SU-DHL-6 (cell line): ENCODE data around the gene PLA2G4E.

Experiments used
- H2AFZ ChIP-seq: fragments of 200-600 bp; sonication (generic); 2 replicates; pipeline ENCODE4 v1.6.1; 2014; ENCODE audit warnings: low read depth, mild to moderate bottlenecking, moderate library complexity, mixed read lengths, antibody characterized with exemption, low read length; ENCODE audit not compliant: severe bottlenecking
- H3F3A ChIP-seq: fragments of 200-600 bp; shearing (Covaris generic); 2 replicates; pipeline ENCODE4 v1.6.0; 2016; ENCODE audit warnings: antibody characterized with exemption, mild to moderate bottlenecking; ENCODE audit not compliant: insufficient read depth
- H3K27ac ChIP-seq: fragments of 200-600 bp; sonication (generic); 2 replicates; pipeline ENCODE4 v1.5.1; 2016; ENCODE audit warnings: low read depth, mild to moderate bottlenecking, low read length, moderate library complexity, mixed read lengths
- H3K27me3 ChIP-seq: fragments of 200-600 bp; sonication (generic), shearing (Covaris generic); 2 replicates; pipeline ENCODE4 v1.6.0; 2014; ENCODE audit warnings: mild to moderate bottlenecking, low read length
- H3K36me3 ChIP-seq: fragments of 200-600 bp; sonication (generic); 2 replicates; pipeline ENCODE4 v1.6.1; 2014; ENCODE audit warnings: mild to moderate bottlenecking, low read length, mixed read lengths
- H3K4me2 ChIP-seq: fragments of 300-600, 200-600 bp; shearing (Covaris generic), sonication (generic); 2 replicates; pipeline ENCODE4 v1.6.0; 2014; ENCODE audit warnings: low read length, low read depth, mild to moderate bottlenecking; ENCODE audit not compliant: poor library complexity, severe bottlenecking
- H3K4me3 ChIP-seq: fragments of 200-600 bp; sonication (generic); 2 replicates; pipeline ENCODE4 v1.5.1; 2014; ENCODE audit warnings: antibody characterized with exemption, low read length, mild to moderate bottlenecking, mixed read lengths; ENCODE audit not compliant: insufficient read depth, poor library complexity, severe bottlenecking
- H3K79me2 ChIP-seq: fragments of 200-600 bp; sonication (generic); 2 replicates; pipeline ENCODE4 v1.6.1; 2014; ENCODE audit warnings: mild to moderate bottlenecking, low read length, moderate library complexity; ENCODE audit not compliant: insufficient read depth
- H3K9ac ChIP-seq: fragments of 200-600 bp; sonication (generic); 2 replicates; pipeline ENCODE4 v1.7.0; 2014; ENCODE audit warnings: mild to moderate bottlenecking, low read length
- H3K9me2 ChIP-seq: fragments of 200-600 bp; sonication (generic); replicated peaks from 2 replicates; pipeline ENCODE4 v1.6.1; 2014; ENCODE audit warnings: low read length; ENCODE audit not compliant: insufficient read depth
- H3K9me3 ChIP-seq: fragments of 200-600 bp; sonication (generic); 2 replicates; pipeline ENCODE4 v1.6.1; 2014; ENCODE audit warnings: low read length, mixed read lengths; ENCODE audit not compliant: insufficient read depth
- H4K20me1 ChIP-seq: fragments of 200-600 bp; sonication (generic); 2 replicates; pipeline ENCODE4 v1.6.1; 2014; ENCODE audit warnings: low read depth, mild to moderate bottlenecking, antibody characterized with exemption, low read length, moderate library complexity, mixed read lengths
- EZH2phosphoT487 ChIP-seq: fragments of 200-600 bp; sonication (generic), shearing (Covaris generic); conservative IDR thresholded peaks from 2 replicates; pipeline ENCODE4 v1.6.1; 2018; ENCODE audit warnings: mild to moderate bottlenecking, antibody characterized with exemption, low read length, moderate library complexity, mixed read lengths
- TF ChIP-seq, protein P1 (sequence below): fragments of 200-600 bp; sonication (generic); IDR thresholded peaks from one replicate; pipeline ENCODE4 v1.5.1; 2017; ENCODE audit warnings: antibody characterized with exemption, mild to moderate bottlenecking, low read length, moderate library complexity; ENCODE audit not compliant: insufficient read depth, poor library complexity, severe bottlenecking

PLA2G4E gene

DNA sequence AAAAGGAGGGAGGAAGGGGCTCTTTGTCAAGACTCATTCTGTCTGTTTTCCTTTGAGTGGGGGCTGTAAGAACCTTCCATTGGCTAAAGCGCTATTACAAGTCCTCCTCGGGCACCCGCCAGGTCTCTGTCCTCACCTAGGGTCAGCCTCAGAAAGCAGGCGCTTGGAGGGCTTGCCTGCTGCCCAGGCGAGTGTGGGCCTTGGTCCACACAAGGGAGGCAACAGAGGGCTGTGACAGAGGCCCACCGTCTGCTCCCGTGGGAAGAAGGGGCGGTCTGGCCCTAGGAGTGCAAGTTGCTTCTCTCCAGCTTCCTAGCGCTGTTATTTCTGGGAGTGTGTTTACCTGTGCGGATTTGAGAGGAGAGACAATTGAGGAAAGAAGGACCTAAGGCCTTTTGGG, 24.5 kb downstream of the PLA2G4E start:
- Histone ChIP-seq H3K4me3 (no peak overlapping the region), H3K9ac (no peak overlapping the region), H2AFZ (no peak overlapping the region), H3K27me3 (no peaks in the 10 kb centered on the region), H3F3A (no peaks in the 10 kb centered on the region), H3K9me3 (no peaks in the 10 kb centered on the region), H3K4me2 (no peak overlapping the region), H3K9me2 (no peaks in the 10 kb centered on the region), H4K20me1 (no peaks in the 10 kb centered on the region), H3K79me2 (no peaks in the 10 kb centered on the region), H3K36me3 (no peaks in the 10 kb centered on the region), H3K27ac (no peak overlapping the region)
- TF ChIP-seq, protein P1, sequence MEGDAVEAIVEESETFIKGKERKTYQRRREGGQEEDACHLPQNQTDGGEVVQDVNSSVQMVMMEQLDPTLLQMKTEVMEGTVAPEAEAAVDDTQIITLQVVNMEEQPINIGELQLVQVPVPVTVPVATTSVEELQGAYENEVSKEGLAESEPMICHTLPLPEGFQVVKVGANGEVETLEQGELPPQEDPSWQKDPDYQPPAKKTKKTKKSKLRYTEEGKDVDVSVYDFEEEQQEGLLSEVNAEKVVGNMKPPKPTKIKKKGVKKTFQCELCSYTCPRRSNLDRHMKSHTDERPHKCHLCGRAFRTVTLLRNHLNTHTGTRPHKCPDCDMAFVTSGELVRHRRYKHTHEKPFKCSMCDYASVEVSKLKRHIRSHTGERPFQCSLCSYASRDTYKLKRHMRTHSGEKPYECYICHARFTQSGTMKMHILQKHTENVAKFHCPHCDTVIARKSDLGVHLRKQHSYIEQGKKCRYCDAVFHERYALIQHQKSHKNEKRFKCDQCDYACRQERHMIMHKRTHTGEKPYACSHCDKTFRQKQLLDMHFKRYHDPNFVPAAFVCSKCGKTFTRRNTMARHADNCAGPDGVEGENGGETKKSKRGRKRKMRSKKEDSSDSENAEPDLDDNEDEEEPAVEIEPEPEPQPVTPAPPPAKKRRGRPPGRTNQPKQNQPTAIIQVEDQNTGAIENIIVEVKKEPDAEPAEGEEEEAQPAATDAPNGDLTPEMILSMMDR = no peak
- no peak for TF ChIP-seq EZH2phosphoT487

DNA sequence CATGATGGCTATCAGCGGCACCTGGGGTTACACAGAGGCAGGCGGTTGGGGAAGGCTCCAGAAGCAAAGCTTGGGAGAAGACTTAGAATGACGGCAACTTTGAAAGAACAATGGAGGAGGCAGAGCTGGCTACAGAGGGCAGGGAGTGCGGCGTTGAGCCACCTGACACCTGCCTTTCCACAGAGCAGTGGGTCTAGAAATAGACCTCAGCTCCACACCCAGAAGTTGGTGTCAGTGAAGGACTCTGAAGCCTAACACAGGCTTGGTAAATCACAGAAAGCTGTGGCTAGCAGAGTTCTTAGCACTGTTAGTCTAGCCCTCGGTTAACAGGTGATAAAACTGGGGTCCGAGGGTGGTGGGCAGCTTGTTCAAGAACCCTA, 25.4 kb downstream of the PLA2G4E start:
- Histone ChIP-seq H2AFZ (no peak overlapping the region), H3K36me3 (no peaks in the 10 kb centered on the region), H3F3A (no peaks in the 10 kb centered on the region), H3K9me2 (no peaks in the 10 kb centered on the region), H3K4me3 (no peak overlapping the region), H3K79me2 (no peaks in the 10 kb centered on the region), H3K27ac (no peak overlapping the region), H3K9ac (no peak overlapping the region), H4K20me1 (no peaks in the 10 kb centered on the region), H3K27me3 (no peaks in the 10 kb centered on the region), H3K4me2 (no peak overlapping the region), H3K9me3 (no peaks in the 10 kb centered on the region)
- no peak for TF ChIP-seq EZH2phosphoT487
- TF ChIP-seq, protein P1 = no peak

GRCh38 chr15:41994772-41995475, 25.9 kb downstream of the PLA2G4E start:
- H3K27me3 ChIP-seq = no peaks in the 10 kb centered on the region
- no peak overlapping the region for H3K4me3 ChIP-seq
- H3K27ac ChIP-seq = no peak overlapping the region
- no peaks in the 10 kb centered on the region for H3K9me2 ChIP-seq
- no peak overlapping the region for H2AFZ ChIP-seq
- TF ChIP-seq EZH2phosphoT487 = no peak
- TF ChIP-seq, protein P1 = no peak
- no peak overlapping the region for H3K4me2 ChIP-seq
- no peaks in the 10 kb centered on the region for H3K9me3 ChIP-seq
- no peaks in the 10 kb centered on the region for H3K36me3 ChIP-seq
- H3K79me2 ChIP-seq = no peaks in the 10 kb centered on the region
- no peak overlapping the region for H3K9ac ChIP-seq
- H4K20me1 ChIP-seq = no peaks in the 10 kb centered on the region
- no peaks in the 10 kb centered on the region for H3F3A ChIP-seq
